Left ventricle myocardium inferior (tissue), 1 donor: ENCODE results near the gene MATK. TPM values are rescaled to one million over a fixed set of nuclear protein-coding genes. Genes with fewer than 3 reads are reported as not detected.
A peak's percentile ranks its signal among the peaks of the same experiment; 100 is the strongest.

ENCODE experiments used
- DNase-seq: peaks from one replicate; pipeline ENCODE4 v3.0.0-alpha.2; 2020
- H3K27ac ChIP-seq: fragments of 200-600 bp; replicated peaks from 2 replicates; pipeline ENCODE4 v1.8.0; 2021
- H3K27me3 ChIP-seq: fragments of 200-600 bp; 2 replicates; pipeline ENCODE4 v1.8.0; 2021; ENCODE audit warnings: low read depth
- H3K36me3 ChIP-seq: fragments of 200-600 bp; 2 replicates; pipeline ENCODE4 v1.8.0; 2021
- H3K4me1 ChIP-seq: fragments of 200-600 bp; 2 replicates; pipeline ENCODE4 v1.8.0; 2021
- H3K4me3 ChIP-seq: fragments of 200-600 bp; 2 replicates; pipeline ENCODE4 v1.8.0; 2021; ENCODE audit warnings: mild to moderate bottlenecking, moderate library complexity
- H3K9me3 ChIP-seq: fragments of 200-600 bp; replicated peaks from 2 replicates; pipeline ENCODE4 v1.8.0; 2021
- CTCF ChIP-seq: fragments of 200-600 bp; IDR thresholded peaks from 2 replicates; pipeline ENCODE4 v1.8.0; 2021; ENCODE audit warnings: antibody characterized with exemption, mild to moderate bottlenecking, borderline replicate concordance
- intact Hi-C: fragments of 100-400 bp; cut with micrococcal nuclease; formaldehyde crosslinking; loops from one replicate; pipeline ENCODE4 v1.11.0; 2022
- total RNA-seq: library from RNA; stranded (reverse); fragmentation: NEBNext Ultra II Directional; extraction: Animal tissue kit (Norgen Biotek cat#: 25700); gene quantifications from one replicate; pipeline ENCODE4 v1.2.1, GENCODE V29; 2021
- donor health status: DM: no; HTN: yes; CAD: no; lungs with severe emphysema.

Gene MATK
- total RNA-seq, 1 donor from 2014 or later: 0.14 TPM

- no peak for DNase-seq
- Histone ChIP-seq H3K27ac (no peak overlapping the region), H3K4me1 (peaks cover 8% of the 10 kb centered on the region), H3K27me3 (peaks cover 81% of the 10 kb centered on the region), H3K36me3 (no peaks in the 10 kb centered on the region), H3K9me3 (peaks cover 25% of the 10 kb centered on the region), H3K4me3 (peak overlapping the region; percentile 55)
- intact Hi-C loops: no loop called here
- TF ChIP-seq CTCF: no peak
Observed at GRCh38 chr19:3785451-3785937, 687 bp downstream of the MATK start.

- no peak for DNase-seq
- H3K4me1 ChIP-seq: peaks cover 8% of the 10 kb centered on the region
- no peaks in the 10 kb centered on the region for H3K36me3 ChIP-seq
- no peak overlapping the region for H3K27ac ChIP-seq
- no peak for TF ChIP-seq CTCF
- intact Hi-C loops: no loop called here
- H3K4me3 ChIP-seq: peak overlapping the region; percentile 55
- H3K9me3 ChIP-seq: peaks cover 25% of the 10 kb centered on the region
- peaks cover 75% of the 10 kb centered on the region for H3K27me3 ChIP-seq
Observed at GRCh38 chr19:3784607-3785450, 1.4 kb downstream of the MATK start.

GRCh38 chr19:3783660-3784584, 2.3 kb downstream of the MATK start:
- H3K9me3 ChIP-seq: peaks cover 25% of the 10 kb centered on the region
- intact Hi-C loops: no loop called here
- H3K36me3 ChIP-seq: no peaks in the 10 kb centered on the region
- no peak overlapping the region for H3K4me3 ChIP-seq
- H3K27ac ChIP-seq: no peak overlapping the region
- peak; percentile 49 for TF ChIP-seq CTCF
- DNase-seq: no peak
- peaks cover 69% of the 10 kb centered on the region for H3K27me3 ChIP-seq
- H3K4me1 ChIP-seq: peaks cover 8% of the 10 kb centered on the region

GRCh38 chr19:3782903-3783302, 3.3 kb downstream of the MATK start:
- peaks cover 8% of the 10 kb centered on the region for H3K4me1 ChIP-seq
- no peak overlapping the region for H3K4me3 ChIP-seq
- H3K27me3 ChIP-seq: peaks cover 65% of the 10 kb centered on the region
- intact Hi-C loops: no loop called here
- no peak for DNase-seq
- H3K27ac ChIP-seq: no peak overlapping the region
- H3K9me3 ChIP-seq: peaks cover 25% of the 10 kb centered on the region
- no peak for TF ChIP-seq CTCF
- H3K36me3 ChIP-seq: no peaks in the 10 kb centered on the region

GRCh38 chr19:3782330-3782729, 3.9 kb downstream of the MATK start:
- Histone ChIP-seq H3K27me3 (peaks cover 60% of the 10 kb centered on the region), H3K27ac (no peak overlapping the region), H3K9me3 (peaks cover 25% of the 10 kb centered on the region), H3K36me3 (no peaks in the 10 kb centered on the region), H3K4me1 (peaks cover 8% of the 10 kb centered on the region), H3K4me3 (no peak overlapping the region)
- intact Hi-C loops: no loop called here
- DNase-seq: no peak
- TF ChIP-seq CTCF: no peak
